Measurements from ENCODE around the gene TTF1.

The TTF1 gene

GRCh38 chr9:132406554-132407122, at the start of gene TTF1:
TTF1 (minus strand) TSS chr9:132406840; CDS start chr9:132402821, 4,019 bp downstream.
- peak; percentile 80 for DNase-seq

- DNase-seq: no peak
These were observed 49.6 kb upstream of the TTF1 start for GRCh38 chr9:132456241-132456640.

- no peak for DNase-seq
These were observed 44.6 kb upstream of the TTF1 start for GRCh38 chr9:132451276-132451675.

- no peak for DNase-seq
These were observed 41.3 kb upstream of the TTF1 start for GRCh38 chr9:132447902-132448301.

- DNase-seq: no peak
These were observed 40.7 kb upstream of the TTF1 start for GRCh38 chr9:132447346-132447745.

GRCh38 chr9:132446887-132447286, 40.2 kb upstream of the TTF1 start:
- DNase-seq: no peak

- no peak for DNase-seq
These were observed 37.4 kb upstream of the TTF1 start for GRCh38 chr9:132443951-132444607.

- DNase-seq: no peak
These were observed 34.8 kb upstream of the TTF1 start for GRCh38 chr9:132441404-132441803.

GRCh38 chr9:132440735-132441134, 34.1 kb upstream of the TTF1 start:
- no peak for DNase-seq

- DNase-seq: no peak
These were observed 32.5 kb upstream of the TTF1 start for GRCh38 chr9:132439153-132439552.

GRCh38 chr9:132434881-132435280, 28.2 kb upstream of the TTF1 start:
- DNase-seq: no peak

GRCh38 chr9:132430998-132431397, 24.4 kb upstream of the TTF1 start:
- no peak for DNase-seq

- no peak for DNase-seq
These were observed 20.2 kb upstream of the TTF1 start for GRCh38 chr9:132426639-132427414.

GRCh38 chr9:132425675-132426062, 19.0 kb upstream of the TTF1 start:
- DNase-seq: no peak

- no peak for DNase-seq
These were observed 18.4 kb upstream of the TTF1 start for GRCh38 chr9:132424857-132425674.

GRCh38 chr9:132423503-132423902, 16.9 kb upstream of the TTF1 start:
- DNase-seq: no peak

- peak; percentile 12 for DNase-seq
These were observed 15.9 kb upstream of the TTF1 start for GRCh38 chr9:132422574-132422973.

GRCh38 chr9:132418726-132419363, 12.2 kb upstream of the TTF1 start:
- DNase-seq: no peak

- no peak for DNase-seq
These were observed 8.5 kb upstream of the TTF1 start for GRCh38 chr9:132415181-132415580.

- DNase-seq: peak; percentile 73
These were observed 8.1 kb upstream of the TTF1 start for GRCh38 chr9:132414731-132415130.

- DNase-seq: no peak
These were observed 7.3 kb upstream of the TTF1 start for GRCh38 chr9:132413926-132414325.

GRCh38 chr9:132412089-132412488, 5.4 kb upstream of the TTF1 start:
- DNase-seq: no peak

- peak; percentile 59 for DNase-seq
These were observed 4.5 kb upstream of the TTF1 start for GRCh38 chr9:132411091-132411508.
